GM10248 (cell line): ENCODE measurements around the gene WNT8A.

Experiments used
- CTCF ChIA-PET: fragments of 300-600 bp; sonication (Branson Sonifier 250); formaldehyde crosslinking; extraction: SDS; loops from one replicate; lab custom pipeline; 2021; ENCODE audit warnings: antibody characterized with exemption; lab: Yijun Ruan, JAX
- POLR2A ChIA-PET: fragments of 350-650 bp; sonication (Branson Sonifier 250); formaldehyde crosslinking; extraction: SDS; loops from one replicate; lab custom pipeline; 2020; ENCODE audit warnings: antibody characterized with exemption; lab: Yijun Ruan, JAX
- DNase-seq: peaks from one replicate; pipeline ENCODE4 v3.0.0; 2012; ENCODE audit errors: extremely low spot score
- TF ChIP-seq, protein P1 (sequence below): IDR thresholded peaks from 2 replicates; pipeline ENCODE4 v1.5.1; 2012; ENCODE audit warnings: mild to moderate bottlenecking, low read depth; ENCODE audit errors: extremely low read depth, missing control alignments, control extremely low read depth

The WNT8A gene

DNA sequence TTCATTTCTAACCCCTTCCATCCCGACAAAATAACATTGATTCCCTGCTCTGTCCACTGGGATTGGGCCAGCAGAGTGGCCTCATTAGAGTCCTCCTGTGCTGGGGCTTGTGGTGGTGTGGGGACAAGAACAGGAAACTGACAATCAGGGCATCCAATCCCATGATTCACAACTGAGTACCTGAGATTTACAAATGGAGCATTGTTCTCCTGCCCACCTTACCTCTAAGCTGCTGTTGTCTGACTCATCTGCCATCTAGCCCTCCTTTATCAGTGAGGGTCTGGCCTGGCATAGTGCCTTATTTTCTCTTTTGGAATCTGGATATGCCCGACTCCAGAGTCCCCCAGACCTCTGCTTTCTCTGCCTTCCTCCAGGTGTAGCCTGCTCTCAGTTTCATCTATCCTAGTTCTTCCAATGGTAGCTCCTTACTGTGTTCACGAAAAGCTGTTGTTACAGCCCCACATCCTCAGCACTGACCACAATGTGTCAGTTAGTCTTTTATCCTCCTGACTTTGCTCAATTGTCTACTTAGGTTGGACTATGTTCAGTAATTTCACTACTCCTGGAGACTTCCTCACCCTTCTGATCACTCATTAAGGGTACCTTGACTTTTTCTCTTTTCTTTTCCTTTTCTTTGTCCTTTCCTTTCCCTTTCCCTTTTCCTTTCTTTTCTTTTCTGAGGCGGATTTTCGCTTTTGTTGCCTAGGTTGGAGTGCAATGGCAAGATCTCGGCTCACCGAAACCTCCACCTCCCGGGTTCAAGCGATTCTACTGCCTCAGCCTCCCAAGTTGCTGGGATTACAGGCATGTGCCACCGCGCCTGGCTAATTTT, 13.4 kb downstream of the WNT8A start:
- TF ChIP-seq, protein P1, sequence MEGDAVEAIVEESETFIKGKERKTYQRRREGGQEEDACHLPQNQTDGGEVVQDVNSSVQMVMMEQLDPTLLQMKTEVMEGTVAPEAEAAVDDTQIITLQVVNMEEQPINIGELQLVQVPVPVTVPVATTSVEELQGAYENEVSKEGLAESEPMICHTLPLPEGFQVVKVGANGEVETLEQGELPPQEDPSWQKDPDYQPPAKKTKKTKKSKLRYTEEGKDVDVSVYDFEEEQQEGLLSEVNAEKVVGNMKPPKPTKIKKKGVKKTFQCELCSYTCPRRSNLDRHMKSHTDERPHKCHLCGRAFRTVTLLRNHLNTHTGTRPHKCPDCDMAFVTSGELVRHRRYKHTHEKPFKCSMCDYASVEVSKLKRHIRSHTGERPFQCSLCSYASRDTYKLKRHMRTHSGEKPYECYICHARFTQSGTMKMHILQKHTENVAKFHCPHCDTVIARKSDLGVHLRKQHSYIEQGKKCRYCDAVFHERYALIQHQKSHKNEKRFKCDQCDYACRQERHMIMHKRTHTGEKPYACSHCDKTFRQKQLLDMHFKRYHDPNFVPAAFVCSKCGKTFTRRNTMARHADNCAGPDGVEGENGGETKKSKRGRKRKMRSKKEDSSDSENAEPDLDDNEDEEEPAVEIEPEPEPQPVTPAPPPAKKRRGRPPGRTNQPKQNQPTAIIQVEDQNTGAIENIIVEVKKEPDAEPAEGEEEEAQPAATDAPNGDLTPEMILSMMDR, result no peak
- no peak for DNase-seq
- ChIA-PET CTCF (interaction anchor here (1.0 to 2.1 kb wide), 6 partner anchors 9 to 61 kb away, joined by 3 to 6 read pairs (median 4); no protein-coding TSS in a partner anchor), POLR2A (no interaction called here)

DNA sequence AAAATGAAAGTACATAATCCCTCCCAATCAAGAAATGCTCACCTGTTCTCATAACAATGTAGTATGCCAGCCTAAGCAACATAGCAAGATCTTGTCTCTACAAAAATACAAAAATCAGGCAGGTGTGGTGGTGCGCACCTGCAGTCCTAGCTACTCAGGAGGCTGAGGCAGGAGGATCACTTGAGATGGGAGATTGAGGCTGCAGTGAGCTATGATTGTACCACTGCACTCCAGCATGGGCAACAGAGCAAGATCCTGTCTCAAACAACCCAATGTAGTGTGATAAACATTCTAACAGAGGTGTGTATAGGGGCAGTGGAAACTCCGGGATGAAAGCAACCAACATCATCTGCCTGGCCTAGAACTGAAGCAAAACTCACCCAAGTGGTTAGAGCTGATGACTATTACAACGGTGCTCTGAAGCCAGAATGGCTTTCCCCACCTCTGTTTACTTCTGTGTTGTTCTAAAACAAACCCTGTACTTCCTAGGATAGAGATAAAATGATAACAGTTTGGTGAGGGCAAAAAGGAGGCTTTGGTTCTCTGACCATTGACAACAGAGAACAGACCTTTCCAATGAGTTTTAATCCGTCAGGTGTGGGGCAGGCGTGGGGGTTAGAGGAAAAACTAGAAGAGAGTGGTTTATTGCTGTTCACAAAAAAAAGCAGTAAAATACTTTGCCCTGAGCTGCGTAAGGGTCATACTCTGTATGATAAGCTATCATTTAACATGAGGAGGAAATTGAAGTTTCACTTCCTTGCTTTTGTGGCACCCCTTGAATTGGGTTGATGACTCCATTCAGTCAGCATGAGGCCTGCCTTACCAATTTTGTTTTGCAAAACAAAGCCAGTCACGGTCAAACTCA, 18.9 kb downstream of the WNT8A start:
- CTCF ChIA-PET, result interaction anchor here (0.8 to 1.6 kb wide), 5 partner anchors 15 to 64 kb away, joined by 3 to 4 read pairs (median 3); no protein-coding TSS in a partner anchor
- no peak for DNase-seq
- TF ChIP-seq, protein P1, result no peak
- POLR2A ChIA-PET, result no interaction called here

DNA sequence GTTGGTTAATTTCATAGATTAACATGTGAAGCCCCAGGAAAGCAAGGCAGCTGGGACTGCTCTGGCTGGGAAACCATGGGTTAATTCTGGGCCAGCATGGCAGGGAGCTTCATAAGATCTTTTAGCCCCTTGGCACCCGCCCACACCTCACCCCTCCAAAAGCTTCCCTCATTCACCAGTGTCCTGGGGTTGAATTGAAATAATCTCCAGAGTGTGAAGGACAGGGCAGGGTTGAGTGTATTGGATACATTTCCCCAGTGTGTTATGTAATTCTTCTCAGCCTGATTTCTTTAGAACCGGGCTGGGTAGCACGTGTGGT, 19.4 kb downstream of the WNT8A start:
- DNase-seq, result no peak
- CTCF ChIA-PET, result interaction anchor here (0.8 to 1.6 kb wide), 4 partner anchors 15 to 64 kb away, joined by 3 to 4 read pairs (median 3); no protein-coding TSS in a partner anchor
- POLR2A ChIA-PET, result no interaction called here
- TF ChIP-seq, protein P1, result no peak

DNA sequence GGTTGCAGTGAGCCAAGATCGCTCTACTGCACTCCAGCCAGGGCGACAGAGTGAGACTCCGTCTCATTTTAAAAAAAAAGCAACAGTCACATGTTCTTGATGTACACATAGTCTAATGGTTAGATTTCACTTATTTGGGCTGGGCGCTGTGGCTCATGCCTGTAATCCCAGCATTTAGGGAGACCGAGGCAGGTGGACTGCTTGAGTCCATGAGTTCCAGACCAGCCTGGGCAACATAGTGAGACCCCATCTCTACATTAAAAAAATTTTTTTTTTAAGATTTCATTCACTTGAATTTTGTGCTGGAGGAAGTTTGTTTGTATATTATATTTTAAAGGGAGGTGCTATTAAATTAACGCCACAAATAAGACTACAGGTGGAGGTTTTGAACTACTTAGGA, 21.9 kb downstream of the WNT8A start:
- ChIA-PET CTCF (no interaction called here), POLR2A (no interaction called here)
- no peak for DNase-seq
- TF ChIP-seq, protein P1, result no peak

DNA sequence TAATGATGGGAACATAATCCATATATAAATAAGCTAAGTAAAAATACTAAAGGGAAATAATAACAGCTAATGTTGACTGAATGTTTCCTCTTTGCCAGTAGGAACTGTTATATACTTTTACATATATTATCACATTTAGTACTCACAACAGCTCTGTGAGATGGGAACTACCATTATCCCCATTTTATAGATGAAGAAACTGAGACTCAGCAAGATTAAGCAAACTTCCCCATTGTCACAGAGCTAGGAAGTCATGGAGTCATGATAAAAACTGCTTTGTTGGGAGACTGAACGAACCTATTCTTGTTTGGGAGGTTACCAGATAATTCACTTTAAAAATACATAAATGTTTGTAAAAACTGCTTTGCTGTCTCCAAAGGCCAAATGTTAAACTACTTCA, 23.4 kb downstream of the WNT8A start:
- CTCF ChIA-PET, result interaction anchor here (1.2 kb wide), 1 partner anchor 16 kb away, joined by 5 read pairs; no protein-coding TSS in a partner anchor
- DNase-seq, result no peak
- POLR2A ChIA-PET, result no interaction called here
- TF ChIP-seq, protein P1, result no peak

DNA sequence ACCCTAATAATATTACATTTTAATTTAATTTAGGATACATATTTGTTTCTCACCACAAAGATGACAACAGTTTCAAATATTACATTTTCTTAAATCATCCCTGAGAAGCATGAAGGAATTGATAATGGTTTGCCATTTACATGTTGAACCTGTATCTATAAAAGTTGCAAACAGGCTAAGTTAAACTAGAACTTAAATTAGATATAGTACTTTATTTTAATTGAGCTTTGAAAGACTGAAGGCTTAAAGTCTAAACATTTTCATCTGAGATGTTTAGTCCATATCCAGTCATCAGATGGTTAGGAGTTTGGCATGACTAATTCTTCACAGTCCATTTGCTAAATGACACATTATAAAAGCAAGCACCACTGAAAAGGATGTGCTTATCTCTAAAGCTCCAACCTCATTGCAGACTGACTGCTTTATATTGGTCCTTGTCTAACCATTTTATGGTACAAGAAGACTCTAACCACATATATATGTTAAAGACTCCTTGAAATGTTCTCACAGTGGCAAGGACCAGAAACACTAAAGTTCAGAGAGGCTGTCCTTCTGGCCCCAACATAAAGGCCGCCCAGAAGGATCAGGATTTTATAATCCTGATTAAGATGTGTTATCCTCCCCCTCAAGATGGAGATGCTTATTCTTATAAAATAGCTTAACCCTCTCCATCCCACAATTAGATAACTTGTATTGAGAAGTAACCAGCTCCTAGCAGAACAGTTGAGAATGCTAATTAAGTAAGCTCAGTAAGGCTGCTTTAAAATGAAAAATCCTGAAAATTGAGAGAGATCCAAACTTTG, 25.8 kb downstream of the WNT8A start:
- DNase-seq, result no peak
- CTCF ChIA-PET, result interaction anchor here (1.0 to 2.8 kb wide), 7 partner anchors 24 to 331 kb away, joined by 3 to 11 read pairs (median 3); partner anchors contain the start of gene KIF20A
- POLR2A ChIA-PET, result no interaction called here
- TF ChIP-seq, protein P1, result no peak
